ENCODE measurements around the gene TTLL11. TPM values are rescaled to one million over a fixed set of nuclear protein-coding genes. Genes with fewer than 3 reads are reported as not detected.

The TTLL11 gene
- total RNA-seq, 1 experiment from 2014 or later, result 1.5 TPM

- Histone ChIP-seq H3K14ac (ENCODE audit: insufficient read depth, low read length) (peak overlapping the region; percentile 23; the same call in 1 of the 2 replicates), H2BK5ac (ENCODE audit: insufficient read length, low read length) (no peak overlapping the region), H3K23ac (ENCODE audit: insufficient read length, low read depth, low read length) (no peak overlapping the region), H2AK5ac (ENCODE audit: insufficient read length, low read length) (no peak overlapping the region), H2BK12ac (ENCODE audit: insufficient read length, low read depth, low read length) (no peak overlapping the region), H3K18ac (ENCODE audit: insufficient read length, low read depth, low read length) (peak overlapping the region; percentile 31), H4K91ac (ENCODE audit: insufficient read length, low read depth, low read length) (no peak overlapping the region), H2BK120ac (ENCODE audit: low read depth, low read length, poor library complexity, severe bottlenecking) (no peak overlapping the region), H4K5ac (ENCODE audit: insufficient read length, low read depth, low read length) (no peak overlapping the region), H4K20me1 (ENCODE audit: control insufficient read depth, insufficient read depth, insufficient read length) (no peaks in the 10 kb centered on the region), H2BK20ac (ENCODE audit: low read depth, low read length, poor library complexity, severe bottlenecking) (no peak overlapping the region), H3K4ac (ENCODE audit: low read depth, low read length) (no peak overlapping the region), H2AFZ (ENCODE audit: low read length) (no peak overlapping the region), H3K27ac (ENCODE audit: insufficient read length, low read depth, low read length) (no peak overlapping the region), H3K4me1 (ENCODE audit: insufficient read depth, low read length) (peaks cover 4% of the 10 kb centered on the region), H3T11ph (ENCODE audit: low read length) (no peak overlapping the region), H3K4me2 (ENCODE audit: insufficient read depth, insufficient read length, low read length) (no peak overlapping the region), H3K79me2 (ENCODE audit: insufficient read depth, low read length) (no peaks in the 10 kb centered on the region), H3K9me3 (ENCODE audit: control insufficient read depth, low read depth, low read length) (no peaks in the 10 kb centered on the region), H3K27me3 (ENCODE audit: insufficient read depth, low read length) (no peaks in the 10 kb centered on the region), H3K79me1 (ENCODE audit: insufficient read depth, low read depth, low read length, poor library complexity, severe bottlenecking) (no peaks in the 10 kb centered on the region), H3K9ac (ENCODE audit: extremely low read depth, insufficient read length, low read length) (no peak overlapping the region), H3K56ac (ENCODE audit: insufficient read length, low read depth, low read length) (no peak overlapping the region), H4K8ac (replicated peaks; ENCODE audit: insufficient read length, low read depth, low read length) (no peak overlapping the region), H3K23me2 (ENCODE audit: insufficient read length, low read depth, low read length, poor library complexity, severe bottlenecking) (no peaks in the 10 kb centered on the region), H2BK15ac (ENCODE audit: low read depth, low read length) (no peak overlapping the region)
- no peak for DNase-seq
- H3K4me1 Mint-ChIP-seq, result peaks cover 21 to 23% of the 10 kb centered on the region in 2 experiments
- H3K4me3 Mint-ChIP-seq, result no peak overlapping the region
- H3K27ac Mint-ChIP-seq, result peak overlapping the region in 1 of 3 experiments; percentile 36; a peak in 1 of 7 replicates
- no peak for TF ChIP-seq CTCF (conservative IDR thresholded peaks at IDR 0.05)
- no peaks in the 10 kb centered on the region for H3K9me3 Mint-ChIP-seq
- no peaks in the 10 kb centered on the region for H3K36me3 Mint-ChIP-seq (ENCODE audit: insufficient read depth in 1 of 3, low read depth in 3 of 3)
- peaks cover 9% of the 10 kb centered on the region for H3K27me3 Mint-ChIP-seq (ENCODE audit: low read depth)
- no CpG with 5 or more reads among the region's 12 CpGs for WGBS (ENCODE audit: extremely low coverage, insufficient read length, low lambda C conversion rate)
Measured at GRCh38 chr9:121884057-121884541, 209.0 kb downstream of the TTLL11 start.

Data from H9 (cell line).